Vagina (tissue), 2 donors: Measurements from ENCODE around the gene SHC1. TPM values are rescaled to one million over a fixed set of nuclear protein-coding genes. Genes with fewer than 3 reads are reported as not detected.

Experiments used
- DNase-seq, 2 donors: peaks; one replicate each; pipeline ENCODE4 v3.0.0-alpha.2; 2017; ENCODE audit errors: extremely low spot score in 2 of 2
- H3K27ac ChIP-seq: fragments of 200-600 bp; sonication (generic); one replicate; pipeline ENCODE4 v1.5.1; 2019
- H3K27me3 ChIP-seq: fragments of 200-600 bp; sonication (generic); one replicate; pipeline ENCODE4 v1.5.1; 2019
- H3K36me3 ChIP-seq, 2 donors: fragments of 200-600 bp; sonication (generic); one replicate each; pipeline ENCODE4 v1.5.1; 2017 to 2019
- H3K4me1 ChIP-seq: fragments of 200-600 bp; sonication (generic); one replicate; pipeline ENCODE4 v1.5.1; 2019
- H3K4me3 ChIP-seq, 2 donors: fragments of 200-600 bp; sonication (generic); 1 replicate in 1 of 2; 2 replicates in 1 of 2; pipeline ENCODE4 v1.5.1; 2016 to 2019
- H3K9me3 ChIP-seq: fragments of 200-600 bp; sonication (generic); one replicate; pipeline ENCODE4 v1.5.1; 2019
- CTCF ChIP-seq, 3 experiments: fragments of 450-650 bp in 2 of 3; fragments of 200-600 bp in 1 of 3; sonication (generic) in 1 of 3; IDR thresholded peaks; one replicate each; pipeline ENCODE4 v1.5.1; 2017 to 2019; ENCODE audit warnings: antibody characterized with exemption in 3 of 3, mild to moderate bottlenecking in 2 of 3, moderate library complexity in 2 of 3
- POLR2A ChIP-seq, 2 donors: fragments of 450-650 bp; IDR thresholded peaks; one replicate each; pipeline ENCODE4 v1.6.1; 2017; ENCODE audit warnings: antibody characterized with exemption in 2 of 2, mild to moderate bottlenecking in 2 of 2, moderate library complexity in 2 of 2
- POLR2AphosphoS5 ChIP-seq, 2 donors: sonication (generic); formaldehyde crosslinking; IDR thresholded peaks; one replicate each; pipeline ENCODE4 v1.9.0; 2017; ENCODE audit warnings: antibody characterized with exemption in 2 of 2, mild to moderate bottlenecking in 2 of 2, low read depth in 1 of 2; ENCODE audit not compliant: insufficient read depth in 1 of 2
- intact Hi-C: fragments of 100-400 bp; cut with DNase I; formaldehyde crosslinking; loops from one replicate; pipeline ENCODE4 v1.15.1; 2023
- total RNA-seq: library from RNA; depleted of rRNA; stranded (reverse); fragments of >200 nt; gene quantifications from one replicate; pipeline ENCODE4 v1.2.3, GENCODE V29; 2016

The SHC1 gene
- total RNA-seq, 1 donor from 2014 or later, result 110 TPM

GRCh38 chr1:154937988-154938386, 32.6 kb downstream of the SHC1 start:
- H3K27ac ChIP-seq, result peak overlapping the region; percentile 99
- TF ChIP-seq POLR2A (IDR thresholded peaks at IDR 0.05) (no peak), POLR2AphosphoS5 (IDR thresholded peaks at IDR 0.05; ENCODE audit: insufficient read depth in 1 of 2, low read depth in 1 of 2) (no peak), CTCF (IDR thresholded peaks at IDR 0.05) (no peak)
- no peak for DNase-seq
- H3K9me3 ChIP-seq, result no peaks in the 10 kb centered on the region
- no peaks in the 10 kb centered on the region for H3K27me3 ChIP-seq
- peak overlapping the region; percentile 56 to 87 for H3K4me3 ChIP-seq
- intact Hi-C loops, result loop anchor here (5.0 kb wide), 1 partner anchor 124 kb away; the partner anchor contains the start of gene EFNA4
- H3K4me1 ChIP-seq, result peaks cover 68% of the 10 kb centered on the region
- H3K36me3 ChIP-seq, result no peaks in the 10 kb centered on the region

DNA sequence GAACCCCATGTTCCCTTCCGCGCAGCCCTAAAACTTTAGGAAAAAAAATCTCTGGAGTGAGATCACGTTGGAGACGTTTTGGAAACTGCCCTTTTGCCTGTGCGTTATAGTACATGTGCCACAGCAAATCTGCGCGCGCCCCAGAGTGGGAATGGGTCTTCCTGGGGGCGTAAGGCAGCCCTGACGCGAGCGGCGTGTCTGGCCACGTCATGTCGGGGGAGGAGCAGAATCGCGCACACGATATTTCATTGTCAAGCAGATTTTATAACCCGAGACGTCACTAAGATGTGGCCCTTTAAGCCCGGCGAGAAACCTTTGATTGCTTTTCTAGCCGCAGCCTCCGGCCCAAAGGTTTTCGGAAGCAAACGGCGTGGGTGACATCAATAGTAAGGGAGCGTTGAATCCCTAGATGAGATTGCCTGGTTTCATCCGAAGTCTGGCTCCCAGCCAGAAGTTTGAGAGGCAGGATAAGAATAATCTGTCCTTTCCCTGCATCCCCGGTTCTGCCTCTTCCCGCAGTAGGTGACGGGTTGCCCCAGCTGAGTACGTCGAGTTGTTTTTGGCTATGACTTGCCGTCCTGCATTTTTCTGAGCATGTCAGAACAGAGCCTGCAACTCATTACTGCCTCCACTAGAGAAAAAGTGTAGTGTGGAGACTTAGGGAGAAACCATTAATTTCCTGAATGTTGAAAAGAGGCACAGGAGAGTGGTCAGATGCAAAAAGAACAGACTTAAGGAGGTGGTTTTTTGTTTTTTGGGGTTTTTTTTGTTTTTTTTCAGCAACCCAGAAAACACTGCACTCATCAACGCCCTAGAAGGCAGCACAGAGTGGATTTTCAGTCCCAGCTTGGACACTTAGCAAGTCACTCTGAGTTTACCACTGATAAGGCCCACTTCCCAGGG, 33.2 kb downstream of the SHC1 start:
- intact Hi-C loops, result loop anchor here (5.0 kb wide), 1 partner anchor 125 kb away; the partner anchor contains the start of gene EFNA4
- DNase-seq, result peak in 1 of 2 donors; percentile 96
- Histone ChIP-seq H3K27me3 (no peaks in the 10 kb centered on the region), H3K4me1 (peaks cover 61% of the 10 kb centered on the region), H3K36me3 (no peaks in the 10 kb centered on the region), H3K27ac (peak overlapping the region; percentile 99), H3K4me3 (peak overlapping the region; percentile 56 to 87), H3K9me3 (no peaks in the 10 kb centered on the region)
- TF ChIP-seq CTCF (IDR thresholded peaks at IDR 0.05) (peak in 1 of 3 experiments; percentile 31), POLR2A (IDR thresholded peaks at IDR 0.05) (peak; percentile 26 to 75), POLR2AphosphoS5 (IDR thresholded peaks at IDR 0.05; ENCODE audit: insufficient read depth in 1 of 2, low read depth in 1 of 2) (peak in 1 of 2 donors; percentile 39)

GRCh38 chr1:154936555-154937084, 33.9 kb downstream of the SHC1 start, which contains the start of gene PMVK:
PMVK (minus strand) TSS chr1:154936719; CDS start chr1:154936685, 34 bp downstream.
- intact Hi-C loops, result loop anchor here (5.0 kb wide), 1 partner anchor 126 kb away; the partner anchor contains the start of gene EFNA4
- peak in 1 of 2 donors; percentile 98 for DNase-seq
- TF ChIP-seq POLR2AphosphoS5 (IDR thresholded peaks at IDR 0.05; ENCODE audit: insufficient read depth in 1 of 2, low read depth in 1 of 2) (peak; percentile 77 to 96), CTCF (IDR thresholded peaks at IDR 0.05) (peak; percentile 3 to 51 (median 29)), POLR2A (IDR thresholded peaks at IDR 0.05) (peak; percentile 9 to 45)
- Histone ChIP-seq H3K36me3 (no peaks in the 10 kb centered on the region), H3K9me3 (no peaks in the 10 kb centered on the region), H3K27ac (peak within 1 kb of the TSS; percentile 99), H3K4me1 (peaks cover 54% of the 10 kb centered on the region), H3K27me3 (no peaks in the 10 kb centered on the region), H3K4me3 (peak within 1 kb of the TSS; percentile 56 to 87)

DNA sequence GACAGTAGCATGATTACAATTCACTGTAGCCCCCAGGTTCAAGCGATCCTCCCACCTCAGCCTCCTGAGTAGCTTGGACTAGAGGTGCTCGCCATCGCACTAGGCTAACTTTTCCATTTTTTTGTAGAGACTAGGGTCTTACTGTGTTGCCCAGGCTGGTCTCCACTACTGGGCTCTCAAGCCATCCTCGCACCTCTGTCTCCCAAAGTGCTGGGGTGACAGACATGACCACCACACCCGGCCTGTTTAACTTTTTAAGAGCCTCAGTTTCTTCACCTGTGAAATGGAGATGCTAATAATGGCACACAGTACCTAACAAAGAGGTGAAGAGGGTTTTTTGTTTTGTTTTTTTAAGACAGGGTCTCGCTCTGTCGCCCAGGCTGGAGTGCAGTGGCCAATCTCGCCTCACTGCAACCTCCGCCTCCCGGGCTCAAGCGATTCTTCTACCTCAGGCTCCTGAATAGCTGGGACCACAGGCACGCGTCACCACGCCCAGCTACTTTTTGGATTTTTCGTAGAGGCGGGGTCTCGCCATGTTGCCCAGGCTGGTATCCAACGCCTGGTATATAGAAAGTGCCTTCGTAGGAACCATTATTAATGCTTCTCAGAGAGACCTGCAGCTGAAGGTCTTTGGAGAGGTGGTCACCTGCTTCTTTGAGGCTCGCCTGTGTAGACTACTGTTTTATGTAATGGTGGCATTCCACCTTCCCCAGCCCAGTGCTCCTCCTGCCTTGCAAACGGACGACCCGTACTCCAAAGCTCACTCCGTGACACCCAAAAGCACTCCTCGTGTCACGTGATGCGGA, 34.6 kb downstream of the SHC1 start:
- intact Hi-C loops, result loop anchor here (5.0 kb wide), 1 partner anchor 126 kb away; the partner anchor contains the start of gene EFNA4
- Histone ChIP-seq H3K4me3 (peak overlapping the region; percentile 56 to 87), H3K27me3 (no peaks in the 10 kb centered on the region), H3K9me3 (no peaks in the 10 kb centered on the region), H3K4me1 (peaks cover 48% of the 10 kb centered on the region), H3K36me3 (no peaks in the 10 kb centered on the region), H3K27ac (peak overlapping the region; percentile 99)
- TF ChIP-seq POLR2AphosphoS5 (IDR thresholded peaks at IDR 0.05; ENCODE audit: insufficient read depth in 1 of 2, low read depth in 1 of 2) (no peak), CTCF (IDR thresholded peaks at IDR 0.05) (no peak), POLR2A (IDR thresholded peaks at IDR 0.05) (no peak)
- DNase-seq, result no peak
